ENCODE measurements around the gene PLA2G4F.

PLA2G4F gene

DNA sequence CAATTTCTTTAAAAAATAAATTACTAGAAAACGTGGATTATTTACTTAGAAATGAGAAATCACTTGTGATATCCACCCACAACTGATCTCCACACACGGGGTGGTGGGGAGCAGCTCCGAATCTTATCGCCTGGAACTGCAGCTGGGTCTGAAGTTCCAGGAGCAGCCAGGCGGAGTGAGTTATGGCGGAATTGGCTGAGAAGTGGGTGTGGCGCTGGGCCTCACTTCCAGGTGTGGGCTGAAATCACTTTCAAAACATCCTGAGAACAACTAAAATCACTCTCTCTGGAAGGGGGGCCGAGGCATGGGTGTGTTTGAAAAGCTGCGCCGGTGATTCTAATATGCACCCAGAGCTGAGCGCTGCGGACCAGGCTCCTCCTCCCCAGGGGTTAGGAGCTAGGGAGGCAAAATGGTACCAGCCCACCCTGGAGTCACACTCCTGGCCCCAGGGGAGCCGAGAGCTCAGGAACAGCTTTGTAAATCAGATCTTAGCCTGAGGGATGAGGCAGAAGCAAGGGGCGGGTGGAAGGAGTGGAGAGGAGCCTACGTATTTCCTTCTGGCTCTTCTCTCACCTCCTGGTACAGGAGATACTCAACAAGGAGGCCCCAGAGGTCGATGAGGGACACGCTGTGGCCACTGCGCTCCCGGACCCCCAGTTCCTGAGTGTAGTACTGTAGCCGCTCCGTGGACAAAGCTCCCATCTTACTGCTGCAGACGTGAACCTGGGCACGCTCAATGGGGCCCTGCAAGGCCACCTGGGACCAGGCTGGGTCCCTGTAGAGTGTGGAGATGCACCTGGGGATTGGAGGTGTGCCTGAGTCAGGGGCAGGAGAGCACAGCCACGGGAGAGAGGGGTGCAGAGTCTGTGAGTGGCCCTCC, 9.6 kb downstream of the PLA2G4F start:
- no peak for DNase-seq

DNA sequence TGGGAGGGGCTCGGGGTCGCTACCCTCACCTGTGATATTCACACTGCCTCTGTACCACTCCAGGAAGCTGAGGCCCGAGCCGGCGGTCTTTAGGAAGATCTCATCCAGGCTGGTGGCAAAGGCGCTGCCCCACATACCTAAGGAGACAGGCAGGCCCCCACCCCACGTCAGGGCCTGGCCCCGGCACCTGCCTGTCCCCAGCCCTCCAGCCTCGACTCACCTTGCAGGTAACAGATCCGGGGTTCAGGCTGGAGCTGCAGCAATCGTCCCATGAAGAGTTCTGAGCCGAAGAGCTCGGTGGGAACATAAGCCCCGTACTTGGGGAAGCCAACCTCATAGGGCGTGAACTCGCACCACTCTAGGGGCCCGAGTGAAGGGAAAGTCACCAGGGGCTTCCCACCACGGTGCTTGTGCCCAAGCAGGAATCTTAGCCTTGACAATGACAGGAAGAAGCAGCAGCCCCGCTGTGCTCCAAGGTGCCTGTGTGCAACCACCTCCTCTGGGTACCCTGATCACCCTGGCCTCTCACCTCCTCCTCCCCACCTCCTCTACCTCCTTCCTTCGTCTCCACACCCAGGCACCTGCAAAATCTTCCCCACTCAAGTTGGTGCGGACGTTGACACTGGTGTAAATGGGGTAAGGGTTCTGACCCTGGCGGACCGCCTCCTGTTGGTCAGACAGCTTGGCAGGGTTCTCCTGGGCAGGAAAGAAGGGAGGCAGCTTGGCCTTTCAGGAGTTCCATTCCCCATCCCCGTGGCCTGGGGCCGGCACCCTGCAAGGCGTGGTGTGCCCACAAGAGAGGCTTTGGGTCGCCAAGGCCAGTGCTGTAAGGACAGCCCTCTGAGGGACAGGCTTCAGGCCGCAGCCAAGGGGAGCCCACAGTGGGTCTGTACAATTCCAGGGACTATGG, 10.6 kb downstream of the PLA2G4F start:
- DNase-seq = no peak

DNA sequence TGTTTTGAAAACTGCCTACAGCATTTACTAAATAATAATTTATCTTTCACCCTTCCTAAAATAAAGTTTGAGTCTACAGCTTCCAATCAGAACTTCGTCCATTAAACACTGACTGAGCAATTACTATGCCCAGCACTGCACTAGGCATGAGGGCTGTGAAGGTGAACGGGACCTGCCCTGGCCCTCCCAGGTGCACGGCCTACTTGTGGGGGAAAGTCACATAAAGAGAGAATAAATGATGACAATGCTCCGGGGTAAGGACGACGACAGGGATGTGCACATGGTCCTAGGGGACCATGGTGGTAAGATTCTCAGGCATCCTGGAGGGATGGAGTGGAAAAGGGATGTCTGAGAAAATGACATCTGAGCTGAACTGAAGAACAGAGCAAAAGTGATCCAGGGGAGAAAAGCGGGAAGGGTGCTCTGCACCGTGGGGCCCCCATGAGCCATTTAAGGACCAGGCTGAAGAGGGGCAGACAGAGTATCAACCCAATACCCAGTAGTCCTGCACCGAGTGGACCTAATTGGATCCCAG, 11.5 kb downstream of the PLA2G4F start:
- DNase-seq = no peak

DNA sequence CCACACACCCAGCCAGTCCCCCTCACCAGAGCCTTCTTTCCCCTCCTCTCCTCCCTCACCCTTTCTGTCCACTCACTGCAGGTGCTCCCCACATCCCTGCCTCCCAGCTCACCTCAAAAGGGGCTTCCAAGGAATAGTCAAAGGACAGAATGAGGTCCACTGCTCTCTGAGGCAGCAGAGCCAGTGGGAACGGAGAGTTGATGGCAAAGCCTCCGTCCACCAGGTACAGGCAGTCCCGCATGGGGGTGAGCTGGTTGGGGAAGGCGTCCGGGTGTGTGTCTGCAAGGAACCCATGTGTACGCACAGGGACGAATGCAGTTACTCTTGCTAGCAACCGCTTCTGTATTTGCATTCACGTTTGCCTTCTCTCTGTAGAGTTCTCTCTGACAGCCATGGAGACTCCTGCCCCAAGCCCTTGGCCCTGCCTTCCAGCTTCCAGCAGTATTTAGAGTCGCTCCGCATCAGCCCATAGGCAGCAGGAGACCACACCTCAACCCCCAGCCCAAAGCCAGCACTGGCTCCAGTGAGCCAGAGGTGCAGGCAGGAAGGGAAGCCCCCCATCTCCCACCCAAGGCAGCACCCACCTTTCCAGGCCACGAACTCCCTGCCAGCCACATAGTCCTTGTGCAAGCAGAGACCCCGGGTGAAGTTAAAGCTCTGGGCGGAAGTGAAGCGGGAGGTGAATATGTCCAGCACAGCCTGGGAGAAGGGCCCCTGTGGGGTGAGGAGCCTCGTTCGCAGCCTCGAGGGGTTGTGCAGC, 12.4 kb downstream of the PLA2G4F start:
- no peak for DNase-seq

DNA sequence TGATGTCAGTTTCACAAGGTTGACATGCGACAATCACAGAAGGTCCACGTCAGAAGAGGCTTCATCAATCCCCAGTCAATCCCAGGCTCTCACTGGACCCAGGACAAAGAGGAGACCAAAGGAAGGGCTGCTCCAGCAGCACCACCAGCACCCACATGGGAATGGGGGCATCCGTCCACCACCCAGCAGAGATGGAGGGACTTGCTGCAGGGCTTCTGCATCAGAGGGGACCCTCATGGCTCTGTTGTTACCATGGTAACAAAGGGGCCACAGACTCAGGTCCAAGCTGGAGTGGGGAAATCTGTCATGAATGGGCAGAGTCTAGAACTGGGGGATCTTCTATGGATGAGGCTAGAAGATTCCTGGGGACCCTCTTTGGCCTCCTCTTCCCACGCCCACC, 13.1 kb downstream of the PLA2G4F start:
- DNase-seq = no peak

DNA sequence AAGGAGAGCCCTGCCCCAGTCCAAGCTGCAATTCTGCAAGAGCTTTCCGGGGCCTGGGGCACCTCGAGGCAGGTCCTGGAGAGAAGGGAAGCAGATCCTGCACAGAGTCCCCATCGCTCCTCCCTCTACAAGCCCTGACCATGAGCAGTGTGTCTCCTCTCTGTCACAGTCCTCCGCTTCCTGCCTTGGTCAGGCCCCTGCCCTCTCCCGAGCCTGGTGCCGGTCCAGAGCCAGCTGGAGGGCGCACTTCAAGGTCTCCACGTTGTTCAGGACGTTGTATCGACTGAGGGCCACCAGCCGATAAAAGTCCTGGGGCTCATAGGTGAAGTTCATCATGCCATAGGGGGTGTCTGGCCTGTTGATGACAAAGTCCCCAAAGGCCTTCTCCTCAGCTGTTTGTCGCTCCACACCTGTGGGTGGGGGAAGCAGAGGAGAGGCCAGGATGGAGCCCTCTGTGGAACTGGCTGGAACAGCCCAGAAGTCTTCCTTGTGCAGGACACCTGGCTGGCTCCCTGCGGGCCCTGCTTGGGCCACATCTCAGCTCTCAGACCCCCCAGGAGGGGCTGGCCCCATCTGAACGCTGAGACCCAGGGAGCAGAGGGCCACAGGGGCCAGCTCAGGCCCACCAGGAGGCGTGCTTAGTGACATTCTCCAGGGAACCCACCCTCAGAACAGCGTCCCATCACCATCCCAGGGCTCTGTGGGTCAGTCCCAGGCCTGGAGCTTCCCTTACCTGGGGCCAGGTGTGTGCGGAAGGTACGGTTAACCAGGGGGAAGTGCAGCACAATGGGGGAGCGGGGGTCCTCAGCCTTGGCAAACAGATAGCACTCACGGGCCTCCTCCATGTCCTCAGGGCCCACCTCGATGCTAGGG, 14.4 kb downstream of the PLA2G4F start:
- no peak for DNase-seq

DNA sequence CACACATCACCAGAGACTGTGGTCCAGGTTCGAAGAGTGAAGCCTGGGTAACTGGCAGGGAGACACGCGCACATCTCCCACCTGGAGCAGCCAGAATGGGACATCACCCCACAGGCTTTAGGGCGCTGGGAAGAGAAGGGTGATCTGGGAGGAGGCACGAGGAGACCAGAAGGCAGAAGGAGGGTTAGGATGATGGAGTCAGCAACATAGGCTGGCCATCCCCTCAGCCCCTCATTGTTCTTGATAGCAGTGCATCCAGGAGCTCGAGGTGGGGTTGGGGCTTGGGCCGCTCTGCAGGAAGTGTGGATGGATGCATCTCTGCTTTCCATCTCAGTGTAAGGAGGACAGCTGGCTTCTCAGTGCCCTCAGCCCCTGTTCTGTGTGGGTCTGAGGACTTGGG, 15.2 kb downstream of the PLA2G4F start:
- DNase-seq = no peak

DNA sequence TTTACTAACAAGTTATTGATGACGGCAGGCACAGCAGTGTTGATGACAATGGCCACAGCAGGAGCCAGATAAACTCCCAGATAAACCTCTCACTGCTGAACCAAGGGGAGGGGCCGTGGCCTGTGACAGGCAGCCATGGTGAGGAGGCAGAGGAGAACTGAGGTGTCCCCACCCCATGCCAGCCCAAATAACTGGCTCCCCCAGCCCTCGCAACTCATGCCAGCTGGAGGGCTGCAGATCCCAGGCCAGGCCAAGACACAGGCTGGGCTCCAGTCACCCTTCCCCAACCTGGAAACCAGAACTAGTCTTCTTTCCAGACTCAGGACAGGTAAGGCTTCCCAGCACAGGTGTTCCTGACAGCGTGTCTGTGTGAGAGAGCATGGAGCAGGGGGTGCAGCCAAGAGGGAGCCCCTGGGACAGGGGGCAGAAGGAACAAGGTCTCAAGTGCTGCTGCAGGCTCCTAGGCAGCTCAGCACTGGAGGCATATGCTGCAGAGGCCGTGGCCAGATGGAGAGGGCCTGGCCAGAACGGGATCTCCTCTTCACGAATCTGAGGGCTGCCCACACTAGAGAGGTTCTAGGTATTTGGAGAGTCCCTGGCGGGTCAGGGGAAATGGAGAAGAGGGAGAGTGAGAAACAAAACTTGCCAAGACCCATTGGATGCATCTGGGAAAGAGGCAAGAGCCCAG, 15.9 kb downstream of the PLA2G4F start:
- DNase-seq = no peak

DNA sequence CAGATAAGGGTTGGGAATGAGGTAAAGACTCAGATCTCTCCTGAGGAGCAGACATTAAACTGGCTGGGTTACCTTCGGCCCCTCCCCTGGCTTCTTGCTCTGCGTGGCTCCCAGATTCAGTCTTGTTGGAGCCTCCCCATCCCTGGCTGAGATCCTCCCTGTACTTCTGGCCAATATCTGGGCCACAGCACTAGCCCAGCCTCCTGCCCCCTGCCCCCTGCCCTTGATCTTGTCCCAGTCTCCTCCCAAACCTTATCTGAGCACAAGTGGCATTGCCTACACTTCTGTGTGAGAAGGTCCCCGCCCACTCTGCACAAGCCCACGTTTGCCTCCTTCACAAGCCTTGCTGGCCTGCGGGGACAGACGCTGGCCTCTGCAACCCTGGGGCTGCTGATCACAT, 16.8 kb downstream of the PLA2G4F start:
- no peak for DNase-seq

DNA sequence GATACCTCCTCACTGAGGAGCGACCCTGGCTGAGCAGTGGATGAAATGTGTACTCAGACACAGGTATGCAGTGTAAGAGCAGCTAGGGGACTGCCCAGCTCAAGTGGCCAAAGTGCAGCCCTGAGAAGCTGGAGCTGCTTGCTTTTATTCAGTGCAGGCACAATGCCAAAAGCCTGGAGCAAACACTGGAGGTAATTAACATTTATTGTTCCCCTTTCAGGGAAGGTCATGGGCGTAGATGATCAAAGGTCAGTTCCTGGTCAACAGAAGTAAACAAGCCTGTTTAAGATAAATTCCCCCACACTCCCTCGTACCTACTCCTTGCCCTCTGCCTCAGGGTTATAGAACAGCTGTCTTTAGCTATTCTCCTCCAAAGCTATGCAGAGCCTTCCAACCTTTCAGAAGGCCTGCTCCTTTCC, 17.5 kb downstream of the PLA2G4F start:
- DNase-seq = no peak

DNA sequence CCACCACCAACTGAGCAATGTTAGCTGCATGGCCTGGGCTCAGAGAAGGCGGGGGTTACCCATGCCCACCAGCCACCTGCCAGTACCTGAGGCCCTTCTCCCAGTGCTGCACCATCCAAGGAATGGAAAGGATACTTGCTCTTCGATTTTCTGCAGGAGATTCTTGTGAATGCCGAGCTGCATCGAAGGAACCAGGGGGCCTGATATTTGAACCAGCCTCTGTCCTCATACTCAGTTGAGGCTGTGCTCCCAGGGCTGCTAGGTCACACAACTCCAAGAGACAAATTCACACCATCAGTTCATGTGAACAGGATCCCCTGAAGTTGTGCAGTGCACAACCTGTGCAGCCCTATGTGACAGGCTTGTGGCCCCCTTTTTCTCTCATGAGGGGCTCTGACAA, 18.0 kb downstream of the PLA2G4F start:
- DNase-seq = no peak

DNA sequence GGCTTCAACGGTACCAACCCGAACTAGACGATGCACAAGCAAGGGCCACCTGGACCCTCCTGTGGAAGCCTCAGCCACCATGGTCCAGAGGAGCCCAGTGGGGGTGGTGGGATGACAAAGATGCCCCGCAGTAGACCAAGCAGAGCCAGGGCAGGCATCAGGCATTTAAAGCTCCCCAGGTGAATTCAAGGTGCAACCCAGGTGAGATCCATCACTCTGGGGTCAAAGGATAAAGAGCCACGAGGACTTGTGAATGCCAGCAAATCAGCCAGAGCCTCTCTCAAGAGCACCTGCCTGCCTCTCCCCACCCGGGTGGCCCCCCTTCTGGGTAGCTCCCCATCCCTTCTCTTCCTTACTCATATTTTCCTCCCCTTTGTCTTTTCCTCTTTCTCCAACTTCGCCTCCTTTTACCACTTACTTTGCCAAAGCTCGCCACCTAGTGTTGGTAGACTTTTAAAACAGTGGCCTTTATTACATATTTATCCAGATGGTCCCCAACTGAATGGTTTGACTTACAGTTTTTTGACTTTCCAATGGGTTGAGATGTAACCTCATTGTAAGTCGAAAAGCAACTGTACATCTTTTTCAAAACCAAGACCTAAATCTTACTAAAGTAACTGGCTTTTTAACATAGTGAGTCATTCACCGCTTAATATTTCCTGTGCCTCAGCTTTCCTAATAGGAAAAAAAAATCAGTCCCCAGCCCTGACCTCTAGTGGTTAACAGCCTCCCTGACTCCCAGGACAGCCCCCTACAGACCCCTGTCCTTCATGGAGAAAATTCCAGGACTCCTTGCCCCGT, 18.8 kb downstream of the PLA2G4F start:
- DNase-seq = no peak

DNA sequence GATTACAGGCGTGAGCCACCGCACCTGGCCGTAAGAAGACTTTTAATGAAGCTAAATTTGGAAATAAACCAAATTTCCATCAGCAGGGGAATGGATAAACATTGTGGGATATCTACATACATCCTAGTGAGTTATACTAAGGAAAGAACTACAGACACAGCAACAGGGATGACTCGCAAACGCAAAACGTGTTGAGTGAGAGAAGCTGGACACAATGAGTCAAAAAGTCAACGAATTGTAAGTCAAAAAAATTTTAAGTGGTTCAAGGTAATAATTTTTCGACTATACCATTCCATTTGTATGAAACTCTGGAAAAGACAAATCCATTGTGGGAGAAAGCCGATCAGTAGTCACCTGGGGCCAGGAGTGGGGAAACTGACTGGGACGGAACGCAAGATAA, 19.9 kb downstream of the PLA2G4F start:
- no peak for DNase-seq

DNA sequence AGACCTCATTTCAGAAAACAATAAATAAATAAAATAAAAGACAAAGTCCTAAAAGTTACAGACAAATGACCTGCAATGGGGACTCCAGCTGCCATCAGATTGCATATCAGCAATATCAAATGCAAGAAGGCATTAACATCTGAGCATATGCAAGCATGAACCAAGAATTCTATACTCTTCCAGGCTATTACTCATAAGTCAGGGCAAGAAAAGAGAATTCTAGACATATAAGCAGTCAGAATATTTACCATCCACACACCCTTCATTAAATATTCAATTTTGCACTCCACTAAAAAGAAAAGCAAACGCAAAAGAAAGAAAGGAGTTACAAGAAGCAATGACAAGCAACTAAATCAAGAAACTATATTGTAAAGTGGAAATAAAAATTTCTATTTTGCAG, 21.1 kb downstream of the PLA2G4F start:
- no peak for DNase-seq

DNA sequence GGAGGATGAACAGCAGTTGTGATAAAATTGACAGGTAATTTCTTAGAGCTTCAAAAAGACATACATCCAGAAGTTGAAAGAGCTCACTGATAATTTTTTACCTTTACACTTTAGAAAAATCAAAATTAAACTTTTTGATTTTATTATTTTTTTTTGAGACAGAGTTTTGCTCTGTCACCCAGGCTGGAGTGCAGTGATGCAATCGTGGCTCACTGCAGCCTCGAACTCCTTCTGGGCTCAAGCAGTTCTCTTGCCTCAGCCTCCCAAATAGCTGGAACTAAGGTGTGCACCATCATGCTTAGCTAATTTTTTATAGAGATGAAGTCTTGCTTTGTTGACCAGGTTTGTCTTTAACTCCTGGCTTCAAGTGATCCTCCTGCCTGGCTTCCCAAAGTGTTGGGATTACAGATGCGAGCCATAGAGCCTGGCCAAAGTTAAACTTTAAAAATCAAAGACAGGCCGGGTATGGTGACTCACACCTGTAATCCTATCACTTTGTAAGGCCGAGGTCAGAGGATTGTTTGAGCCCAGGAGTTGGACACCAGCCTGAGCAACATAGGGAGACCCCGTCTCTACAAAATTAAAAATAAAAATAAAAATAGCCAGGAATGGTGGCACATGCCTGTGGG, 21.7 kb downstream of the PLA2G4F start:
- DNase-seq = no peak

DNA sequence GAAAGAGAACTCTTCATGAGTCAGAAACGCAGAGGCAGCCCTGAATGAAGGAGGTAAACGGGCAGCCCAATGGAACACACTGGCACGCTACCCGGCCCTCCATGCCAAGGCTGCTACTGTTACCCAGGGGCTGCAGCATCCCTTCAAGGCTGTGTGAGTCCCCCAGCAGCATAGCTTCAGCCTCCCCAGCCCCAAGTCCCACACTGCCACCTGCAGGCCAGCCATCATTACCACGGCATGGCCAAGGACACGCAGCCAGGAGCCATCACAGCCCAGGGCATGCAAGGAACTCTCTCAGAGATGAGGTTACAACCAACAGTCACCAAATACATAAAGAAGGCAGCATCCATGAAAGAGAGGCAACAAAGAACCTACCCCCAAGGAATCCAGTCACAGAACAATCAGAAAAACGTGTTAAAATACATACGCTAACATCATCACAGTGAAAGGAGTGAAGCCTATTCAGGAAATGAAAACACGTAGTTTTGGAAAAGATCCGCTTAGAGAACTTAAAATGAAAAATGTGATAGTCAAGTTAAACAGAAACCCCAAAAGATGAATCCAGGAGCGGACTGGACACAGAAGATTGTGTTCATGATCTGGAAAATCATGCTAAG, 22.4 kb downstream of the PLA2G4F start:
- no peak for DNase-seq

DNA sequence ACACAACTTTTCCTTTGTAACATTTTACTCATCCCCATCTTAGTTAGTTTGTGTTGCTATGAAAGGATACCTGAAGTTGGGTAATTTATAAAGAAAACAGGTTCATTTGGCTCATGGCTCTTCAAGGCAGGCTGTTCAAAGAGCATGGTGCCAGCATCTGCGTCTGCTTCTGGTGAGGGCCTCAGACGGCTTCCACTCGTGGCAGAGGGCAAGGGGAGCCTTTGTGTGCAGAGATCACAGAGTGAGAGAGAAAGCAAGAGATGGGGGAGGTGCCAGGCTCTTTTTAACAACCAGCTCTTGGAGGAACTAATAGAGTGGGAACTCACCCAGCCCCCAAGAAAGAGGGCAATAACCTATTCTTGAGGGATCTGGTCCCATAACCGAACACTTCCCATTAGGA, 23.1 kb downstream of the PLA2G4F start:
- DNase-seq = no peak

DNA sequence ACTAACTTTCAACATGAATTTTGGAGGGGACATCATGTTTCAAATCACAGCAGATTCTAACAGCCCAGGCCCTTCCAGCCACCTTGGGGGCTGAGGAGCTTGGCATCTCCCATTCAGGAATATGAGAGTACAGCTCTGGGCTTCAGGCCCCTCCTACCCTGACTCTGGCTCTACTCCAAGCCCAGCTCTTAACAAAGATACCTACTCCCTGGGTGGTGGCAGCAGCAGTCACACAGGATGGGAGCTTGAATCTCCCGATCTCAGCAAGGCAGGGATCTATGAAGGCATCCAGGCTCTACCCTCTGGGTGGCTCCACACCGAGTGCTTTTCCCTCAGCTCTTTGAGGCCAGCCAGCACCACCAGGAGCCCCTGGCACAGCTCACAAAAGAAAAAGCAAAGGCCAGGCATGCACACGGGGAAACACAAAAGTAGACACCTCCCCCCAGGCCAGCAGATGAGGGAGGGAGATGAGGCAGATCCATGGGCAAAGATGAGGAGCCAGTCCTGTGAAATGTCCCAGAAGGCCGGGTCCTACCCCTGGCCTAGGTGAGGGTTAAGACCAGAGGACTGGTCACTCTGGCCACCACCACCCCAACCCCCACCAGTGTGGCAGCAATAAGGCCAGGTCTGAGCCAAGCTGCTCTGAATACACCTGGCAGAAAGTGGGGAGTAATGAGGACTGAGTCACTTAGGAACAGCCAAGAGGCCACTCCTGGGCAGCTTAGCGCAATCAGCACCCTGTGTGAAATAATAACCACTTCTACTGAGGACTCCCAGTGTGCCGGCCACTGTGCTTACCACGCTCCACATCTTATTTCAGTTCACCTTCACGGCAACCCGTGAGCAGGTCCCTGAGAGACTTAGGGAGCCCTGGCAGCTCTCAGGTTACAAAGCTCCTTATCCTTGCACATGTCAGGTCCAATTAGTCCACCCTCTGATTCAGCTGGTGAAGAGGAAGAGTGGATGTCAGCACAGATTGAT, 24.3 kb downstream of the PLA2G4F start:
- peak; percentile 56 for DNase-seq
